Skeletal muscle cell (primary cell): Measurements from ENCODE around the gene MKX.

ENCODE experiments used
- DNase-seq: peaks from one replicate; pipeline ENCODE4 v3.0.0-alpha.2; 2010; ENCODE audit warnings: low read depth
- H3K4me3 ChIP-seq: 2 replicates; pipeline ENCODE4 v1.5.1; 2011; ENCODE audit warnings: low read depth, mild to moderate bottlenecking, control low read depth, low read length, moderate library complexity

The MKX gene

GRCh38 chr10:27625452-27626211, 120.0 kb downstream of the MKX start:
- no peak for DNase-seq
- no peak overlapping the region for H3K4me3 ChIP-seq

DNA sequence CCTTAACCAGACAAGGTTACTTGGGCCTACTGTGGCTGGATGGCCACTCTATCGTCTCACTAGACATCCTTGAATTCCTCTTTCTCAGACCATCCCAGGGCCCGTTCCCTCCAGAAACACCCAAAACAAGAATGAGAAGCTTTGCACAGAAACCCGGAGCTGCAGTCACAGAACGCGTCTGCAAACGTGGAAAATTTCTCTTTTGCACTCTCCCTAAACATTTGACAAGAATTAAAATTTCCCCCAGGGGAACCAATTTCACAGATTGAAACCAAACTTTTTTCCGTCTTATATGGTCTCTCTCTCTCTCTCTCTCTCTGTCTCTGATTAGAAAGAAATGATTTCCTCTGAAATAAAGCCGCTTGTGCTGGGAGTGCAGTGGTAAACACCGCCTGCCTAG, 120.7 kb downstream of the MKX start:
- H3K4me3 ChIP-seq, result no peak overlapping the region
- DNase-seq, result no peak
